Measurements from ENCODE around the gene NOP53.
"Not testable (repeated sequence)": the region's sequence is repeated elsewhere in the genome, so short reads cannot be mapped to it uniquely, and the experiment has no call there.

Gene NOP53

DNA sequence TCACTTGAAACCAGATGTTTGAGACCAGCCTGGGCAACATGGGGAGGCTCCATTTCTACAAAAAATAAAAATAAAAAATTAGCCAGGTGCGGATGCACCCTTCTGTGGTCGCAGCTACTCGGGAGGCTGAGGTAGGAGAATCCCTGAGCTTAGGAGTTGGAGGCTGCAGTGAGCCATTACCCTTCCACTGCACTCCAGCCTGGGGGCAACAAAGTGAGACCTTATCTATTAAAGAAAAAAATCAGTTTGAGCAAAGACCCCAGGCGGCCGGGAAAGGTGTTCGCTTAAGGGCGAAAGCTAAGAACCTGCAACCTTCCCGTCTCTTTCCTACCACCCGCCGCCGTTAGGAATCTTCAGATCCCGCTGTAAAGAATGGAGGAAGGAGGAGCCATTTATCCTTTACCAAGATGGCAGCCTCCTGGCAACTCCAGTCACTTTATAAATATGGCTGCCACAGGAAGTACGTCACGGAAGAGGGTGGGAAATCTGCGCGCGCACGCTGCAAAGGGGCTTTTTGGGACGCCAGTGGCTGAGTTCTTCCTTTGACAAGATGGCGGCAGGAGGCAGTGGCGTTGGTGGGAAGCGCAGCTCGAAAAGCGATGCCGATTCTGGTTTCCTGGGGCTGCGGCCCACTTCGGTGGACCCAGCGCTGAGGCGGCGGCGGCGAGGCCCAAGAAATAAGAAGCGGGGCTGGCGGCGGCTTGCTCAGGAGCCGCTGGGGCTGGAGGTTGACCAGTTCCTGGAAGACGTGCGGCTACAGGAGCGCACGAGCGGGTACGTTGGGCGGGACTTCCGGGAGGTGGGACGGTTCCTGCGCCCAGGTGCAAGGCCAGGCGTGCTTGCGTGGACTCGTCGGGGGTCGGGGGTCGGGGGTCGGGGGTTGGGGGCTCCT, at the start of gene NOP53:
Gene NOP53, plus strand, starts transcription at position 537 of the 892 bp plus-strand sequence. Its CDS starts 14 bp downstream, at position 551.
- peak; percentile 92 for DNase-seq

GRCh38 chr19:47696635-47697034, 48.7 kb upstream of the NOP53 start:
- DNase-seq: no peak

- peak; percentile 61 for DNase-seq
These were observed 47.3 kb upstream of the NOP53 start for GRCh38 chr19:47697863-47698609.

- DNase-seq: no peak
These were observed 46.6 kb upstream of the NOP53 start for GRCh38 chr19:47698631-47699359.

- DNase-seq: no peak
These were observed 45.9 kb upstream of the NOP53 start for GRCh38 chr19:47699360-47699917.

- DNase-seq: no peak
These were observed 44.2 kb upstream of the NOP53 start for GRCh38 chr19:47700934-47701716.

GRCh38 chr19:47701717-47702552, 43.4 kb upstream of the NOP53 start:
- no peak for DNase-seq

DNA sequence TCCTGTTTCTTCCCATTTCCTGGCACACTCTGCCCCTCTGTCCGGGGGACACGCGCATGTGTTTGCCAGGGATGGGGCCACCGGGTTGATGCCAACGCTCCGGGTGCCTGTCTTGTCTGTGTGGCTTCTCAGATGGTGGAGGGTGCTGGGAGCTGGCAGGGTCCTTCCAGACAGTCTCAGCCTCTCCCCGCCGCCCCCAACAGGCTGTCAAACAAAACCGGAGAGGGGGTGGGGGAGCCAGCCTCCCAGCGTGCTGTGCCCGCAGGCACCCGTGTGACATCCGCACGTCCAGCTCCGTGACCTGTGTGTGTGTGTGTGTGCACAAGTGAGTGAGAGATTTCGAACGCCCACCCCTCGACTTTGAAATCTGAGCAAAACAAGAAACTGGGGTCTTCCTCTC, 42.7 kb upstream of the NOP53 start:
- DNase-seq: no peak

DNA sequence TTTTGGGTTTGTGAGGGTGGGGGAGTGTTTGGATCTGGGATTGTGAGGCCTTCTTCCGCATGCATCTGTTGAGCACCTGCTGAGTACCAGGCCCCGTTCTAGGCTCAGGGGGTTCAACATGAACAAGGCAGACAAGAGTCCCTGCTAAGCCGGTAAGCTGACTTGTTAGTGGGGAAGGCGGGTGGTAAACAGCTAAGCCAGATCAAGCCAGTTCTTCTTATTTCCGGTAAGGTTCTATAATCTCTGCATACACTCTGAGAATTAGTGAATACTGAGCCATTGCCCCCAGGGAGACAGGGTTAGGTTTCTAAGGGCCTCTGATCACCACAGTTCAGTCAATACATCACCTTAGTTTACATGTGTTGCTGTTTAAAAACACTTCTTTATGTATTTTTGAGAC, 42.0 kb upstream of the NOP53 start:
- DNase-seq: no peak

DNA sequence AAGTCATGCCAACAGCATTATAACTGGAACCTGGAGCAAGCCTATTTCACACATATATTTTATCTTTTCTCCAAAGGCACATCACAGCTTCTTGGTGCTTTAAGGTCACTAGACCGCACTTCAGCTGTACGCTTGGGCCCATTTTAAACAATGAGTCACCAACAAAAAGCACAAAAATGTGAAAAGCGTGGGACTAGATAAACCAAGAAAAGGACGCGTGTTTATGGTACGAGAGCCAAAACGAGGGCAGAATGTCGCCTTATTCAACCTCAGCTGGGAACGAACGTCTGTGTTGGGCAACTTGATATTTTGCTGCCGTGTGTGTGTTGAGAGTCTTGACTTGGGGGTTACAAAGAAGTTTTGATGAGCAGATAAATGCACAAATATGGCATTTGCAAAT, 41.3 kb upstream of the NOP53 start:
- no peak for DNase-seq

DNA sequence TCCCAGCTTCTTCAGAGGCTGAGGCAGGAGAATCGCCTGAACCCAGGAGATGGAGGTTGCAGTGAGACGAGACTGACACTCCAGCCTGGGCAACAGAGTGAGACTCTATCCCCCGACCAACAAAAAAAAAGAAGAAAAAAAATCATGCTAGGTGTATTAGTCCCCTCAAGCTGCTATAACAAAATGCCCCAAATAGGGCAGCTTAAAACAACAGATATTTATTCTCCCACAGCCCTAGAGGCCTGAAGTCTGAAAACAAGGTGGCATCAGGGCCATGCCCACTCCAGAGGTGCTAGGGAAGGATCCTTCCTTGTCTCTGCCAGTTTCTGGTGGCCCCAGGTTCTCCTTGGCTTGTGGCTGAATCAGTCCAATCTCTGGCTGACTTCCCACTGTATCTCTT, 40.7 kb upstream of the NOP53 start:
- DNase-seq: no peak

DNA sequence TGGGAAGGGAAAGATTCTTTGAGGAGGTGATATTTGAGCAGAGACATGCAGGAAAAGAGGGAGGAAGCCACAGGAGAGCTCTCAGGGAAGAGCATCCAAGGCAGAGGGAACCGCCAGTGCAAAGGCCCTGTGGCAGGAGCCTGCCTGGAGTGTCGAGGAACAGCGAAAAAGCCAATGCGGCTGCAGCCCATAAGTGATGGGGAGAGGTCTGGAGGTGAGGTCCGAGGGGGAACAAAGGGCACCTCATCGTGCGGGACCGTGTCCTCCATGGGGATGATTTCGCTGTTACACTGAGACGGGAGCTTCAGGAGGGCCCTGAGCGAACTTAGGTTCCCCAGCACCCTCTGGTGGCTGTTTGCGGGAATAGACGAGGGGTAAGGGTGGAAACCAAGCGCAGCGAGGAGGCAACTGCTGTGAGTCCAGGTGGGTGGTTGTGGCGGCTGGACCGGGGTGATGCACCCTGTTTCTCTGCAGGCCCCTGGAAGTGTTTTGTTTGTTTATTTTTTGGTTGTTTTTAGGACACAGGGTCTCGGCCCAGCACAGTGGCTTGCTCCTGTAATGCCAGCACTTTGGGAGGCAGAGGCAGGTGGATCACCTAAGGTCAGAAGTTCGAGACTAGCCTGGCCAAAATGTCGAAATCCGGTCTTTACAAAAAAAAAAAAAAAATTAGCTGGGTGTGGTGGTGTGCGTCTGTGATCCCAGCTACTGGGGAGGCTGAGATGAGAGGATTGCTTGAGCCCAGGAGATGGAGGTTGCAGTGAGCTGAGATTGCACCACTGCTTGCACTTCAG, 38.0 kb upstream of the NOP53 start:
- DNase-seq: peak; percentile 43

DNA sequence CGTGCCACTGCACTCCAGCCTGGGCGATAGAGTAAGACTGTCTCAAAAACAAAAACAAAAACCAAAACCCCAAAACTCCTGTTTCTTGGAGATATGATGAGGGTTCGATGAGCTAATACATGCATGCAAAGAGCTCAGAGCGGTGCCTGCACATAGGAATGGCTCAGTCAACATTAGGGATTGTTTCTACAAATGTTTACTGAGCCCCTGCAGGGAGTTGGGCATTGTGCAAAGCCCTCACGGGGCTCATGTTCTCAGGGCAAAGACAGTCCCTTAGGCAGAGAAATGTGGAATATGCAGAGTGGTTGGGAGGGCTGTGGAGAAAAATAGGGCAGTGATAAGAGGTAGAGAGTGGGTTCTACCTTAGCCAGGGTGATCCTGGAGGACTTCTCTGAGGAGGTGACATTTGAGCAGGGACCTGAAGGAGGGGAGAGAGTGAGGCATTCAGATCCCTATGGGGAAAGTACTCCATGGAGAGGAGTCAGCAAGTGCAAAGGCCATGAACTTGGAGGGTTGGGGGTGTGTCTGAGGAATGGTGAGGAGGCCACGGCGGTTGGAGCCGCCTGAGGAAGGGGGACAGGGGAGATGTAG, 33.6 kb upstream of the NOP53 start:
- DNase-seq: no peak

- peak; percentile 56 for DNase-seq
These were observed 32.0 kb upstream of the NOP53 start, which contains the start of gene EHD2 for GRCh38 chr19:47713046-47714021. EHD2 (plus strand) TSS chr19:47713422; CDS start chr19:47716613, 3,191 bp downstream.

GRCh38 chr19:47714339-47714738, 31.0 kb upstream of the NOP53 start:
- no peak for DNase-seq

DNA sequence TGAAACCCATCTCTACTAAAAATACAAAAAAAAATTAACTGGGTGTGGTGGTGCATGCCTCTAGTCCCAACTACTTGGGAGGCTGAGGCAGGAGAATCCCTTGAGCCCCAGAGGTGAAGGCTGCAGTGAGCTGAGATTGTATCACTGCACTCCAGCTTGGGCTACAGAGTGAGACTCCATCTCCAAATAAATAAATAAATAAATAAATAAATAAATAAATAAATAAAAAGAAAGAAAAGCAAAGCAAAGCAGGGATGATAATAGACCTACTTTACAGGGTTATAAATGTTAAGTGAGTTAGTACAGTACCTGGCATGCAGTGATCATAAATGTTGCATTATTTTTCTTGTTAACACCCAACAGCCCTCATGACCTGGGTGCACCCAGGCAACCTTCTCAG, 30.5 kb upstream of the NOP53 start:
- not testable (repeated sequence) for DNase-seq

DNA sequence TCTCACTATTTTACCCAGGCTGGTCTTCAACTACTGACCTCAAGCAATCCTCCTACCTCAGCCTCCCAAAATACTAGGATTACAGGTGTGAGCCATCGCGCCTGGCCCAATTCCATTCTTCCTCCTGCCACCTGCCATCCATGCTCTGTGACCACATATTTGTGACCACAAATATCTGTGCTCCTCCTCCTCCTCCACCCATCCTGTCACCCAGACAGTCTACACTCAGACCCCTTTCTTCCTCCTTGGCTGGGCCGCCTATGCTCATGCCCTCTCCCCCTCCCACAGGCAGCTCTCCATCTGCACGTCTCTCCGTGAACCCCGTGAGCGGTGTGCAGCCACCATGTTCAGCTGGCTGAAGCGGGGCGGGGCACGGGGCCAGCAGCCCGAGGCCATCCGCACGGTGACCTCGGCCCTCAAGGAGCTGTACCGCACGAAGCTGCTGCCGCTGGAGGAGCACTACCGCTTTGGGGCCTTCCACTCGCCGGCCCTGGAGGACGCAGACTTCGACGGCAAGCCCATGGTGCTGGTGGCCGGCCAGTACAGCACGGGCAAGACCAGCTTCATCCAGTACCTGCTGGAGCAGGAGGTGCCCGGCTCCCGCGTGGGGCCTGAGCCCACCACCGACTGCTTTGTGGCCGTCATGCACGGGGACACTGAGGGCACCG, 28.9 kb upstream of the NOP53 start:
- no peak for DNase-seq

Data from GDM1 (cell line).